IMR-90 (cell line): ENCODE results near the gene MYL10. TPM values are rescaled to one million over a fixed set of nuclear protein-coding genes. Genes with fewer than 3 reads are reported as not detected.

Experiments
- ATAC-seq: fragments of 200-7000 bp; cut with Tn5 transposase; 2 replicates; pipeline ENCODE4 v1.9.1; 2020; ENCODE audit warnings: low read depth, mild to moderate bottlenecking, moderate library complexity
- BruUV-seq: library from RNA; stranded (reverse); fragments of 400-500 nt; replicated peaks from 2 replicates; lab custom pipeline; 2021; lab: Mats Ljungman, UMichigan
- CTCF ChIA-PET: fragments of 300-600 bp; formaldehyde crosslinking; extraction: SDS; loops from one replicate; lab custom pipeline; 2021; ENCODE audit warnings: antibody characterized with exemption; lab: Yijun Ruan, JAX
- POLR2A ChIA-PET: fragments of 300-600 bp; sonication (Branson Sonifier 250); formaldehyde crosslinking; loops from one replicate; lab custom pipeline; 2022; ENCODE audit warnings: antibody characterized with exemption; ENCODE audit not compliant: unreplicated experiment; lab: Charles Lee
- DNase-seq: peaks from one replicate; pipeline ENCODE4 v3.0.0; 2013
- H2AFZ ChIP-seq: replicated peaks from 2 replicates; pipeline ENCODE3; 2013; ENCODE audit warnings: low read length, mild to moderate bottlenecking; ENCODE audit not compliant: poor library complexity
- H2AK5ac ChIP-seq: 2 replicates; pipeline ENCODE4 v1.6.1; 2013; ENCODE audit warnings: low read depth, low read length, inconsistent platforms
- H2AK9ac ChIP-seq: replicated peaks from 2 replicates; pipeline ENCODE3; 2013; ENCODE audit warnings: mild to moderate bottlenecking, low read depth, low read length, moderate library complexity; ENCODE audit not compliant: poor library complexity
- H2BK120ac ChIP-seq: 2 replicates; pipeline ENCODE4 v1.6.1; 2013; ENCODE audit warnings: low read depth, low read length, inconsistent platforms
- H2BK15ac ChIP-seq: 3 replicates; pipeline ENCODE4 v1.6.1; 2013; ENCODE audit warnings: low read depth, low read length, inconsistent platforms
- H2BK20ac ChIP-seq: 2 replicates; pipeline ENCODE4 v1.6.1; 2013; ENCODE audit warnings: low read depth, mild to moderate bottlenecking, inconsistent platforms, low read length, moderate library complexity
- H2BK5ac ChIP-seq: 2 replicates; pipeline ENCODE4 v1.6.1; 2013; ENCODE audit warnings: mild to moderate bottlenecking, low read depth, low read length, inconsistent platforms; ENCODE audit not compliant: poor library complexity, severe bottlenecking
- H3K14ac ChIP-seq: replicated peaks from 2 replicates; pipeline ENCODE4 v1.6.1; 2013; ENCODE audit warnings: low read depth, low read length, inconsistent platforms
- H3K18ac ChIP-seq: 2 replicates; pipeline ENCODE4 v1.6.1; 2013; ENCODE audit warnings: low read depth, low read length, control low read depth
- H3K23ac ChIP-seq: 2 replicates; pipeline ENCODE4 v1.6.1; 2013; ENCODE audit warnings: low read depth, low read length, inconsistent platforms
- H3K27ac ChIP-seq: 2 replicates; pipeline ENCODE4 v1.5.1; 2013; ENCODE audit warnings: mild to moderate bottlenecking, control low read depth, low read length; ENCODE audit not compliant: insufficient read depth
- H3K27me3 ChIP-seq: 2 replicates; pipeline ENCODE4 v1.6.1; 2013; ENCODE audit warnings: low read length; ENCODE audit not compliant: control insufficient read depth, insufficient read depth
- H3K36me3 ChIP-seq: 2 replicates; pipeline ENCODE4 v1.6.1; 2013; ENCODE audit warnings: low read length, mixed read lengths; ENCODE audit not compliant: control insufficient read depth, insufficient read depth
- H3K4ac ChIP-seq: 2 replicates; pipeline ENCODE4 v1.6.1; 2013; ENCODE audit warnings: low read depth, low read length, inconsistent platforms
- H3K4me1 ChIP-seq: 2 replicates; pipeline ENCODE4 v1.6.1; 2013; ENCODE audit warnings: low read length, mixed read lengths; ENCODE audit not compliant: control insufficient read depth, insufficient read depth
- H3K4me2 ChIP-seq: 2 replicates; pipeline ENCODE4 v1.6.1; 2013; ENCODE audit warnings: low read depth, mild to moderate bottlenecking, control low read depth, low read length, moderate library complexity
- H3K4me3 ChIP-seq: 2 replicates; pipeline ENCODE4 v1.5.1; 2013; ENCODE audit warnings: low read depth, mild to moderate bottlenecking, control low read depth, low read length, moderate library complexity; ENCODE audit not compliant: insufficient read depth
- H3K56ac ChIP-seq: 2 replicates; pipeline ENCODE4 v1.6.1; 2013; ENCODE audit warnings: low read length, inconsistent platforms; ENCODE audit not compliant: insufficient read depth; ENCODE audit errors: extremely low read depth
- H3K79me1 ChIP-seq, 2 experiments: 2 replicates each; pipeline ENCODE4 v1.6.1; 2013; ENCODE audit warnings: low read length in 2 of 2, inconsistent platforms in 1 of 2, low read depth in 1 of 2
- H3K9ac ChIP-seq: 2 replicates; pipeline ENCODE4 v1.6.1; 2013; ENCODE audit warnings: low read depth, low read length, control low read depth
- H3K9me1 ChIP-seq: 2 replicates; pipeline ENCODE4 v1.6.1; 2013; ENCODE audit warnings: low read length, inconsistent platforms; ENCODE audit not compliant: insufficient read depth
- H3K9me3 ChIP-seq: 2 replicates; pipeline ENCODE4 v1.6.1; 2013; ENCODE audit warnings: low read length; ENCODE audit not compliant: control insufficient read depth, insufficient read depth
- H4K20me1 ChIP-seq: 2 replicates; pipeline ENCODE4 v1.6.1; 2013; ENCODE audit warnings: low read length, inconsistent platforms; ENCODE audit not compliant: insufficient read depth
- H4K5ac ChIP-seq: 2 replicates; pipeline ENCODE4 v1.6.1; 2013; ENCODE audit warnings: mild to moderate bottlenecking, low read depth, low read length, control low read depth
- H4K8ac ChIP-seq, 2 experiments: 2 replicates each; pipeline ENCODE4 v1.6.1; 2013; ENCODE audit warnings: low read depth in 2 of 2, low read length in 2 of 2, control low read depth in 1 of 2, inconsistent platforms in 1 of 2
- H4K91ac ChIP-seq: 2 replicates; pipeline ENCODE4 v1.6.1; 2013; ENCODE audit warnings: low read depth, low read length, inconsistent platforms; ENCODE audit not compliant: insufficient read depth
- CHD1 ChIP-seq: IDR thresholded peaks from 2 replicates; pipeline ENCODE4 v1.6.1; 2012; ENCODE audit warnings: low read depth, low read length, improper control_type of control experiment
- MAFK ChIP-seq: IDR thresholded peaks from 2 replicates; pipeline ENCODE4 v1.6.1; 2012; ENCODE audit warnings: low read depth, low read length, improper control_type of control experiment
- NFE2L2 ChIP-seq: fragments of 150-350 bp; IDR thresholded peaks from 2 replicates; pipeline ENCODE4 v1.6.1; 2016; ENCODE audit warnings: low read depth, mild to moderate bottlenecking, low read length
- POLR2A ChIP-seq: IDR thresholded peaks from 2 replicates; pipeline ENCODE4 v1.6.1; 2012; ENCODE audit warnings: mild to moderate bottlenecking, low read depth, low read length
- RFX5 ChIP-seq: IDR thresholded peaks from 2 replicates; pipeline ENCODE4 v1.8.0; 2012; ENCODE audit warnings: low read depth, mild to moderate bottlenecking, low read length, moderate library complexity
- WGBS, 2 experiments: methylation state at CpG; one replicate each; pipeline versions ENCODE4 v1.1.5 to v1.1.7; 2013; ENCODE audit warnings: missing lambda C conversion rate in 2 of 2; ENCODE audit not compliant: insufficient read length in 1 of 2; ENCODE audit errors: extremely low coverage in 2 of 2; 5-methylcytosine and 5-hydroxymethylcytosine counted together
- dilution Hi-C: fragments of 300-500 bp; cut with HindIII; formaldehyde crosslinking; loops from one replicate; pipeline ENCODE4 v1.14.3; 2018; ENCODE audit warnings: low sequenced_read_pairs; ENCODE audit not compliant: unreplicated experiment
- in situ Hi-C: fragments of 300-500 bp; cut with MboI; formaldehyde crosslinking; loops from 3 replicates; pipeline ENCODE4 v1.14.3; 2019; ENCODE audit warnings: low sequenced_read_pairs, inconsistent platforms, mixed read lengths
- intact Hi-C: fragments of 100-400 bp; cut with micrococcal nuclease; formaldehyde crosslinking; loops from 2 replicates; pipeline ENCODE4 v1.10.0; 2022
- polyA plus RNA-seq, 3 experiments: library from polyadenylated mRNA; depleted of rRNA; stranded (reverse); fragments of >200 nt; gene quantifications; 2 replicates each; pipeline ENCODE4 v1.2.3, GENCODE V29; 2012; ENCODE audit warnings: low replicate concordance in 1 of 3
- total RNA-seq: library from RNA; depleted of rRNA; stranded (reverse); fragments of >200 nt; gene quantifications from 2 replicates; pipeline ENCODE4 v1.2.3, GENCODE V29; 2012

Gene MYL10
- total and polyA plus RNA-seq, 2 of the 4 experiments (the other 2 are of a cell fraction), result not detected

DNA sequence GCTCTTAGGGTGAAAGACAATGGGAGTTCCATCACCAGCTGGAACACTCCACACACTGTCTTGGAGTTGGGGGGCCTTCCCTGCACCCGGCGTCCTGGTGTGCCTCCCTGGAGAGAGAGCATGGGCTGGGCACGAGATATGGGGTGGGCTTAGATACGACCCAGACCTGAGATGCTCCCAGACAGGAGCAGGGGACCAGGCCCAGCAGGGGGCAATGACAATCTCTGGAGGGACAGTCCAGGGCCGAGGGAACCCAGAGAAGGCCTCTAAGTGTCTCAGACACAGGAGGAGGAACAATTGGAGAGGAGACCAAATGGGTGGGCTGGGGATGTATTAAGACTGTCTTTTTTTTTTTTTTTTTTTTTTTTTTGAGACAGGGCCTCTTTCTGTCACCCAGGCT is 40.0 kb downstream of the MYL10 start:
- Histone ChIP-seq H4K8ac (no peak overlapping the region), H3K4ac (no peak overlapping the region), H3K4me3 (no peak overlapping the region), H3K18ac (no peak overlapping the region), H3K14ac (no peak overlapping the region), H2AFZ (no peak overlapping the region), H3K56ac (no peak overlapping the region), H3K4me2 (no peak overlapping the region), H3K27ac (no peak overlapping the region), H3K9me3 (no peaks in the 10 kb centered on the region), H3K9ac (no peak overlapping the region), H3K9me1 (no peaks in the 10 kb centered on the region), H2BK20ac (no peak overlapping the region), H3K36me3 (no peaks in the 10 kb centered on the region), H2AK9ac (no peak overlapping the region), H2BK15ac (no peak overlapping the region), H3K79me1 (no peaks in the 10 kb centered on the region), H3K27me3 (peaks cover 14% of the 10 kb centered on the region; the same call in 1 of the 2 replicates), H2AK5ac (no peak overlapping the region), H3K4me1 (peaks cover 2% of the 10 kb centered on the region; the same call in 1 of the 2 replicates), H4K20me1 (no peaks in the 10 kb centered on the region), H2BK5ac (no peak overlapping the region), H3K23ac (no peak overlapping the region), H4K91ac (no peak overlapping the region), H2BK120ac (no peak overlapping the region), H4K5ac (no peak overlapping the region)
- intact Hi-C loops (no loop called here), in situ Hi-C loops (no loop called here), dilution Hi-C loops (no loop called here)
- POLR2A ChIA-PET, result no interaction called here
- no CpG with 5 or more reads among the region's 5 CpGs for WGBS, 2 experiments
- ATAC-seq (no peak), DNase-seq (no peak)
- BruUV-seq, result no TSS peak
- CTCF ChIA-PET, result interaction anchor here (0.6 kb wide), 1 partner anchor 326 kb away, joined by 3 read pairs; no protein-coding TSS in a partner anchor
- no peak for TF ChIP-seq NFE2L2
- no peak for TF ChIP-seq CHD1
- TF ChIP-seq RFX5, result no peak
- no peak for TF ChIP-seq POLR2A
- TF ChIP-seq MAFK, result no peak
